GM12878 (cell line): ENCODE data around the gene GPATCH11. TPM values are rescaled to one million over a fixed set of nuclear protein-coding genes. Genes with fewer than 3 reads are reported as not detected.

Experiments used
- ATAC-seq: fragments of 200-7000 bp; cut with Tn5 transposase; 3 replicates; pipeline ENCODE4 v1.9.1; 2020; ENCODE audit warnings: mild to moderate bottlenecking, moderate library complexity
- BruUV-seq: library from RNA; stranded (reverse); fragments of 400-500 nt; replicated peaks from 2 replicates; lab custom pipeline; 2021; lab: Mats Ljungman, UMichigan
- CTCF ChIA-PET: fragments of 300-600 bp; sonication (Branson Sonifier 250); formaldehyde crosslinking; extraction: SDS; loops from one replicate; lab custom pipeline; 2021; ENCODE audit warnings: inconsistent platforms; lab: Yijun Ruan, JAX
- POLR2A ChIA-PET: fragments of 350-600 bp; formaldehyde crosslinking; extraction: SDS; loops from one replicate; lab custom pipeline; 2021; ENCODE audit warnings: inconsistent platforms; lab: Charles Lee
- RAD21 ChIA-PET: fragments of 300-600 bp; sonication (Branson Sonifier 250); formaldehyde crosslinking; loops from one replicate; lab custom pipeline; 2023; ENCODE audit warnings: antibody characterized with exemption; ENCODE audit not compliant: unreplicated experiment; lab: Charles Lee
- SMC1A ChIA-PET: fragments of 300-600 bp; sonication (Branson Sonifier 250); formaldehyde crosslinking; loops from one replicate; lab custom pipeline; 2023; ENCODE audit not compliant: unreplicated experiment, uncharacterized antibody; lab: Charles Lee
- DNase-seq: peaks from one replicate; pipeline ENCODE4 v3.0.0-alpha.2; 2011; ENCODE audit warnings: low read depth, low spot score
- FAIRE-seq: peaks from 3 replicates; lab custom pipeline; 2011; peaks lifted over from hg19 to GRCh38; lab: Jason Lieb, UNC
- H2AFZ ChIP-seq: 2 replicates; pipeline ENCODE4 v1.6.0; 2011; ENCODE audit warnings: low read depth, low read length, control low read depth; ENCODE audit not compliant: control insufficient read depth
- H3K27ac ChIP-seq: 2 replicates; pipeline ENCODE4 v1.5.1; 2011; ENCODE audit warnings: control low read depth; ENCODE audit not compliant: control insufficient read depth, insufficient read depth
- H3K27me3 ChIP-seq, 2 experiments: replicated peaks in 1 of 2; 2 replicates each; pipeline versions ENCODE4 v1.6.0 to v1.6.1; 2011; ENCODE audit warnings: low read length in 1 of 2; ENCODE audit not compliant: control insufficient read depth in 2 of 2, insufficient read depth in 2 of 2
- H3K36me3 ChIP-seq, 2 experiments: 2 replicates each; pipeline ENCODE4 v1.5.1; 2011; ENCODE audit warnings: low read length in 1 of 2; ENCODE audit not compliant: control insufficient read depth in 2 of 2, insufficient read depth in 2 of 2
- H3K4me1 ChIP-seq: 2 replicates; pipeline ENCODE4 v1.6.1; 2011; ENCODE audit warnings: mild to moderate bottlenecking, low read length, moderate library complexity, mixed read lengths; ENCODE audit not compliant: control insufficient read depth, insufficient read depth
- H3K4me2 ChIP-seq: 2 replicates; pipeline ENCODE4 v1.6.0; 2011; ENCODE audit warnings: control low read depth; ENCODE audit not compliant: control insufficient read depth, insufficient read depth
- H3K4me3 ChIP-seq: fragments of 200-600 bp; sonication (generic); 2 replicates; pipeline ENCODE4 v1.5.1; 2016
- H3K79me2 ChIP-seq: 2 replicates; pipeline ENCODE4 v1.6.0; 2011; ENCODE audit warnings: low read length; ENCODE audit not compliant: control insufficient read depth, insufficient read depth
- H3K9ac ChIP-seq: 2 replicates; pipeline ENCODE4 v1.8.0; 2011; ENCODE audit warnings: low read length, control low read depth, mixed read lengths; ENCODE audit not compliant: control insufficient read depth, insufficient read depth
- H3K9me3 ChIP-seq: replicated peaks from 3 replicates; pipeline ENCODE4 v1.5.1; 2011; ENCODE audit warnings: mild to moderate bottlenecking, low read length; ENCODE audit not compliant: control insufficient read depth, insufficient read depth
- H4K20me1 ChIP-seq: 2 replicates; pipeline ENCODE4 v1.6.0; 2011; ENCODE audit not compliant: control insufficient read depth, insufficient read depth
- EGR1 ChIP-seq, 2 experiments: IDR thresholded peaks; 1 replicate in 1 of 2; 2 replicates in 1 of 2; pipeline ENCODE4 v1.6.1; 2011 to 2012; ENCODE audit warnings: low read depth in 2 of 2, low read length in 2 of 2, borderline replicate concordance in 1 of 2, mild to moderate bottlenecking in 1 of 2, moderate library complexity in 1 of 2
- HDAC2 ChIP-seq: fragments of 200-600 bp; sonication (generic); IDR thresholded peaks from 2 replicates; pipeline ENCODE4 v1.6.1; 2017
- HDAC6 ChIP-seq: fragments of 200-600 bp; sonication (generic); IDR thresholded peaks from one replicate; pipeline ENCODE4 v1.8.0; 2017; ENCODE audit warnings: antibody characterized with exemption; ENCODE audit not compliant: unreplicated experiment
- MTA3 ChIP-seq: IDR thresholded peaks from 2 replicates; pipeline ENCODE4 v1.6.1; 2012; ENCODE audit warnings: low read length, inconsistent platforms, borderline replicate concordance
- NR2C2 ChIP-seq: IDR thresholded peaks from 2 replicates; pipeline ENCODE4 v1.6.1; 2011; ENCODE audit warnings: borderline replicate concordance, low read depth; ENCODE audit not compliant: control insufficient read depth, insufficient read length
- WGBS: methylation state at CpG from one replicate; pipeline ENCODE4 v1.1.6; 2016; ENCODE audit warnings: low lambda C conversion rate; ENCODE audit not compliant: insufficient replicate concordance, insufficient coverage; ENCODE audit errors: missing lambda C conversion rate; 5-methylcytosine and 5-hydroxymethylcytosine counted together
- in situ Hi-C: fragments of 300-500 bp; cut with MboI; formaldehyde crosslinking; loops from 9 replicates; pipeline ENCODE4 v1.14.3; 2018; ENCODE audit warnings: mixed read lengths
- intact Hi-C: fragments of 100-400 bp; cut with micrococcal nuclease; formaldehyde crosslinking; loops from one replicate; pipeline ENCODE4 v1.14.2; 2022; ENCODE audit not compliant: unreplicated experiment
- polyA plus RNA-seq, 11 experiments: library from polyadenylated mRNA; depleted of rRNA in 4 of 11; unstranded in 6 of 11; stranded (reverse) in 5 of 11; fragments of >200 nt; fragmentation: Nextera tagmentation in 4 of 11; fragmentation: Illumina TruSeq in 1 of 11; extraction: Ambion mirVana in 4 of 11; extraction: Trizol in 1 of 11; gene quantifications; 1 replicate in 1 of 11; 2 replicates in 10 of 11; pipeline versions ENCODE4 v1.2.1 to v1.2.3, GENCODE V29; 2011 to 2016; ENCODE audit warnings: inconsistent platforms in 2 of 11, missing spikeins in 2 of 11, low read depth in 1 of 11
- total RNA-seq, 4 experiments: library from RNA; depleted of rRNA in 3 of 4; stranded (reverse); fragments of >200 nt in 3 of 4; fragmentation: Illumina TruSeq in 1 of 4; extraction: Trizol in 1 of 4; gene quantifications; 2 replicates each; pipeline versions ENCODE4 v1.2.1 to v1.2.3, GENCODE V29; 2013 to 2021
- TF ChIP-seq, protein P1 (sequence below): fragments of 450-650 bp; conservative IDR thresholded peaks from 2 replicates; pipeline ENCODE4 v1.6.1; 2017; ENCODE audit warnings: mild to moderate bottlenecking, moderate library complexity

GPATCH11 gene
- total and polyA plus RNA-seq, 10 of the 15 experiments (the other 5 are each of a cell fraction or from before 2014, with no cell fraction given), result 11.5 to 31.8 (median 16.5) TPM

DNA sequence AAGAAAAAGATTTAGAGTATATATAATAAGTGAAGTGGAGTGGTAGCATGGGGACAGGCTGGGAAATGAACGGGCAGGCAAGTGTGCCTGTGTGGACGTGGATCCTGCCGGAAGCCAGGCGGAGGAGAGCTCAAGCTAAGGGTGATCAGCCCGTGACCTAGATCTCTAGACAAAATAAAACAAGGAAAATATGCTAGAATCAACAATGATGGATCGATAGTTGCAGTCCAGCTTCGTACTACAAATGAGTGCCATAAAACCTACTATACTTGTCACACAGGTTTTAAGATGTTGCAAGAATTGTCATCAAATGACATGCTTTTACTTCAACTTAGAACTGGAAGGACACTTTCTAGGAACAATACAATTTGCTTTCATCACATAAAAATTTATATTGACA lies 64.0 kb downstream of the GPATCH11 start:
- Histone ChIP-seq H3K27me3 (no peaks in the 10 kb centered on the region), H3K27ac (no peak overlapping the region), H3K79me2 (peaks cover 43% of the 10 kb centered on the region), H3K4me2 (no peak overlapping the region), H3K4me3 (no peak overlapping the region), H2AFZ (no peak overlapping the region), H3K9ac (no peak overlapping the region), H3K36me3 (peaks cover 2 to 43% of the 10 kb centered on the region in 2 experiments), H4K20me1 (peaks cover 3% of the 10 kb centered on the region; the same call in 1 of the 2 replicates), H3K9me3 (peaks cover 2% of the 10 kb centered on the region; the same call in 1 of the 3 replicates), H3K4me1 (no peaks in the 10 kb centered on the region)
- WGBS, result over 99% methylated on average over 7 of the region's 7 CpGs
- TF ChIP-seq, protein P1, sequence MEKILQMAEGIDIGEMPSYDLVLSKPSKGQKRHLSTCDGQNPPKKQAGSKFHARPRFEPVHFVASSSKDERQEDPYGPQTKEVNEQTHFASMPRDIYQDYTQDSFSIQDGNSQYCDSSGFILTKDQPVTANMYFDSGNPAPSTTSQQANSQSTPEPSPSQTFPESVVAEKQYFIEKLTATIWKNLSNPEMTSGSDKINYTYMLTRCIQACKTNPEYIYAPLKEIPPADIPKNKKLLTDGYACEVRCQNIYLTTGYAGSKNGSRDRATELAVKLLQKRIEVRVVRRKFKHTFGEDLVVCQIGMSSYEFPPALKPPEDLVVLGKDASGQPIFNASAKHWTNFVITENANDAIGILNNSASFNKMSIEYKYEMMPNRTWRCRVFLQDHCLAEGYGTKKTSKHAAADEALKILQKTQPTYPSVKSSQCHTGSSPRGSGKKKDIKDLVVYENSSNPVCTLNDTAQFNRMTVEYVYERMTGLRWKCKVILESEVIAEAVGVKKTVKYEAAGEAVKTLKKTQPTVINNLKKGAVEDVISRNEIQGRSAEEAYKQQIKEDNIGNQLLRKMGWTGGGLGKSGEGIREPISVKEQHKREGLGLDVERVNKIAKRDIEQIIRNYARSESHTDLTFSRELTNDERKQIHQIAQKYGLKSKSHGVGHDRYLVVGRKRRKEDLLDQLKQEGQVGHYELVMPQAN, result no peak
- TF ChIP-seq HDAC6 (no peak), NR2C2 (no peak), HDAC2 (no peak), EGR1 (IDR thresholded peaks at IDR 0.05; ENCODE audit: borderline replicate concordance in 1 of 2, low read depth in 2 of 2, low read length in 2 of 2) (no peak), MTA3 (no peak)
- ATAC-seq (no peak), FAIRE-seq (no peak), DNase-seq (no peak)
- ChIA-PET POLR2A (no interaction called here), SMC1A (no interaction called here), RAD21 (no interaction called here), CTCF (interaction anchor here (1.1 kb wide), 1 partner anchor 21 kb away, joined by 4 read pairs; no protein-coding TSS in a partner anchor)
- intact Hi-C loops, result no loop called here
- no TSS peak for BruUV-seq
- in situ Hi-C loops, result no loop called here

Other genes with a start within 250 kb of the GPATCH11 start
Only the 7 nearest of the 8 such genes appear.
- gene STRN, start 118.0 kb upstream of the GPATCH11 start, total RNA-seq (2014; rRNA removed), result 9.8 and 10.8 TPM in 2 replicates
- gene STRN, start 118.0 kb upstream of the GPATCH11 start, total RNA-seq (2014; rRNA removed; fragmentation: Illumina TruSeq; extraction: Trizol), result 14.5 and 14.9 TPM in 2 replicates
- 19.2 and 19.6 TPM in 2 replicates for gene STRN, start 118.0 kb upstream of the GPATCH11 start, total RNA-seq (2021)
- gene STRN, start 118.0 kb upstream of the GPATCH11 start, polyA plus RNA-seq (2011; rRNA removed), result 18.8 and 25.6 TPM in 2 replicates
- gene STRN, start 118.0 kb upstream of the GPATCH11 start, polyA plus RNA-seq (2014; fragmentation: Illumina TruSeq; extraction: Trizol), result 14.9 and 19.2 TPM in 2 replicates
- 1 to 10 TPM in 1 of 2 experiments, under 1 TPM in 1; 1.00 to 1.4 TPM for gene STRN, start 118.0 kb upstream of the GPATCH11 start, polyA plus RNA-seq (2014; fragmentation: Nextera tagmentation; extraction: Ambion mirVana)
- gene STRN, start 118.0 kb upstream of the GPATCH11 start, polyA plus RNA-seq (2014; rRNA removed), result 8.2 and 8.4 TPM in 2 replicates
- 1 to 10 TPM; 5.2 to 6.4 TPM for gene STRN, start 118.0 kb upstream of the GPATCH11 start, polyA plus RNA-seq (2016; fragmentation: Nextera tagmentation; extraction: Ambion mirVana)
- gene HEATR5B, start 146 bp upstream of the GPATCH11 start, total RNA-seq (2014; rRNA removed), result 21.8 and 24.3 TPM in 2 replicates
- gene HEATR5B, start 146 bp upstream of the GPATCH11 start, total RNA-seq (2014; rRNA removed; fragmentation: Illumina TruSeq; extraction: Trizol), result 24.2 and 24.4 TPM in 2 replicates
- gene HEATR5B, start 146 bp upstream of the GPATCH11 start, total RNA-seq (2021), result 16.6 and 18.5 TPM in 2 replicates
- gene HEATR5B, start 146 bp upstream of the GPATCH11 start, polyA plus RNA-seq (2011; rRNA removed), result 34.7 and 39.9 TPM in 2 replicates
- 18.7 and 21.6 TPM in 2 replicates for gene HEATR5B, start 146 bp upstream of the GPATCH11 start, polyA plus RNA-seq (2014; fragmentation: Illumina TruSeq; extraction: Trizol)
- gene HEATR5B, start 146 bp upstream of the GPATCH11 start, polyA plus RNA-seq (2014; fragmentation: Nextera tagmentation; extraction: Ambion mirVana), result 1 to 10 TPM; 4.1 to 7.7 TPM
- gene HEATR5B, start 146 bp upstream of the GPATCH11 start, polyA plus RNA-seq (2014; rRNA removed), result 16.8 and 17.8 TPM in 2 replicates
- gene HEATR5B, start 146 bp upstream of the GPATCH11 start, polyA plus RNA-seq (2016; fragmentation: Nextera tagmentation; extraction: Ambion mirVana), result 10 to 100 TPM; 13.7 to 16.4 TPM
- gene EIF2AK2, start 72.5 kb downstream of the GPATCH11 start, total RNA-seq (2014; rRNA removed), result 44.4 and 53.4 TPM in 2 replicates
- gene EIF2AK2, start 72.5 kb downstream of the GPATCH11 start, total RNA-seq (2014; rRNA removed; fragmentation: Illumina TruSeq; extraction: Trizol), result 59.7 and 66.5 TPM in 2 replicates
- gene EIF2AK2, start 72.5 kb downstream of the GPATCH11 start, total RNA-seq (2021), result 69.8 and 72.9 TPM in 2 replicates
- 70.6 and 110 TPM in 2 replicates for gene EIF2AK2, start 72.5 kb downstream of the GPATCH11 start, polyA plus RNA-seq (2011; rRNA removed)
- gene EIF2AK2, start 72.5 kb downstream of the GPATCH11 start, polyA plus RNA-seq (2014; fragmentation: Illumina TruSeq; extraction: Trizol), result 66.9 and 85.4 TPM in 2 replicates
- gene EIF2AK2, start 72.5 kb downstream of the GPATCH11 start, polyA plus RNA-seq (2014; fragmentation: Nextera tagmentation; extraction: Ambion mirVana), result 10 to 100 TPM; 16.2 to 34.6 TPM
- 40.2 and 46.7 TPM in 2 replicates for gene EIF2AK2, start 72.5 kb downstream of the GPATCH11 start, polyA plus RNA-seq (2014; rRNA removed)
- 10 to 100 TPM; 70.9 to 81.4 TPM for gene EIF2AK2, start 72.5 kb downstream of the GPATCH11 start, polyA plus RNA-seq (2016; fragmentation: Nextera tagmentation; extraction: Ambion mirVana)
- not detected in 2 replicates for gene SULT6B1, start 104.2 kb downstream of the GPATCH11 start, total RNA-seq (2014; rRNA removed)
- gene SULT6B1, start 104.2 kb downstream of the GPATCH11 start, total RNA-seq (2014; rRNA removed; fragmentation: Illumina TruSeq; extraction: Trizol), result not detected in 2 replicates
- gene SULT6B1, start 104.2 kb downstream of the GPATCH11 start, total RNA-seq (2021), result not detected in 2 replicates
- not detected in 2 replicates for gene SULT6B1, start 104.2 kb downstream of the GPATCH11 start, polyA plus RNA-seq (2011; rRNA removed)
- not detected in 2 replicates for gene SULT6B1, start 104.2 kb downstream of the GPATCH11 start, polyA plus RNA-seq (2014; fragmentation: Illumina TruSeq; extraction: Trizol)
- not detected for gene SULT6B1, start 104.2 kb downstream of the GPATCH11 start, polyA plus RNA-seq (2014; fragmentation: Nextera tagmentation; extraction: Ambion mirVana)
- gene SULT6B1, start 104.2 kb downstream of the GPATCH11 start, polyA plus RNA-seq (2014; rRNA removed), result not detected in 2 replicates
- not detected for gene SULT6B1, start 104.2 kb downstream of the GPATCH11 start, polyA plus RNA-seq (2016; fragmentation: Nextera tagmentation; extraction: Ambion mirVana)
- gene CEBPZOS, start 112.0 kb downstream of the GPATCH11 start, total RNA-seq (2014; rRNA removed), result 28.1 and 31.2 TPM in 2 replicates
- 26.5 and 27.1 TPM in 2 replicates for gene CEBPZOS, start 112.0 kb downstream of the GPATCH11 start, total RNA-seq (2014; rRNA removed; fragmentation: Illumina TruSeq; extraction: Trizol)
- 32.1 and 33.2 TPM in 2 replicates for gene CEBPZOS, start 112.0 kb downstream of the GPATCH11 start, total RNA-seq (2021)
- gene CEBPZOS, start 112.0 kb downstream of the GPATCH11 start, polyA plus RNA-seq (2011; rRNA removed), result 47.8 and 73.5 TPM in 2 replicates
- gene CEBPZOS, start 112.0 kb downstream of the GPATCH11 start, polyA plus RNA-seq (2014; fragmentation: Illumina TruSeq; extraction: Trizol), result 41.3 and 46.2 TPM in 2 replicates
- gene CEBPZOS, start 112.0 kb downstream of the GPATCH11 start, polyA plus RNA-seq (2014; fragmentation: Nextera tagmentation; extraction: Ambion mirVana), result 10 to 100 TPM; 22.9 to 50.8 TPM
- 44.3 and 48.5 TPM in 2 replicates for gene CEBPZOS, start 112.0 kb downstream of the GPATCH11 start, polyA plus RNA-seq (2014; rRNA removed)
- gene CEBPZOS, start 112.0 kb downstream of the GPATCH11 start, polyA plus RNA-seq (2016; fragmentation: Nextera tagmentation; extraction: Ambion mirVana), result 10 to 100 TPM; 36.8 to 47.9 TPM
- gene CEBPZ, start 147.1 kb downstream of the GPATCH11 start, total RNA-seq (2014; rRNA removed), result 38.0 and 46.3 TPM in 2 replicates
- 77.3 and 89.2 TPM in 2 replicates for gene CEBPZ, start 147.1 kb downstream of the GPATCH11 start, total RNA-seq (2014; rRNA removed; fragmentation: Illumina TruSeq; extraction: Trizol)
- gene CEBPZ, start 147.1 kb downstream of the GPATCH11 start, total RNA-seq (2021), result 57.6 and 62.0 TPM in 2 replicates
- gene CEBPZ, start 147.1 kb downstream of the GPATCH11 start, polyA plus RNA-seq (2011; rRNA removed), result 29.4 and 48.4 TPM in 2 replicates
- 60.1 and 76.4 TPM in 2 replicates for gene CEBPZ, start 147.1 kb downstream of the GPATCH11 start, polyA plus RNA-seq (2014; fragmentation: Illumina TruSeq; extraction: Trizol)
- 10 to 100 TPM; 38.2 to 69.6 TPM for gene CEBPZ, start 147.1 kb downstream of the GPATCH11 start, polyA plus RNA-seq (2014; fragmentation: Nextera tagmentation; extraction: Ambion mirVana)
- gene CEBPZ, start 147.1 kb downstream of the GPATCH11 start, polyA plus RNA-seq (2014; rRNA removed), result 33.0 and 36.1 TPM in 2 replicates
- gene CEBPZ, start 147.1 kb downstream of the GPATCH11 start, polyA plus RNA-seq (2016; fragmentation: Nextera tagmentation; extraction: Ambion mirVana), result 10 to 100 TPM; 43.2 to 55.7 TPM
- gene NDUFAF7, start 147.1 kb downstream of the GPATCH11 start, total RNA-seq (2014; rRNA removed), result 16.6 and 22.0 TPM in 2 replicates
- gene NDUFAF7, start 147.1 kb downstream of the GPATCH11 start, total RNA-seq (2014; rRNA removed; fragmentation: Illumina TruSeq; extraction: Trizol), result 25.3 and 26.6 TPM in 2 replicates
- gene NDUFAF7, start 147.1 kb downstream of the GPATCH11 start, total RNA-seq (2021), result 17.1 and 21.1 TPM in 2 replicates
- gene NDUFAF7, start 147.1 kb downstream of the GPATCH11 start, polyA plus RNA-seq (2011; rRNA removed), result 39.5 and 57.4 TPM in 2 replicates
- gene NDUFAF7, start 147.1 kb downstream of the GPATCH11 start, polyA plus RNA-seq (2014; fragmentation: Illumina TruSeq; extraction: Trizol), result 26.6 and 31.2 TPM in 2 replicates
- gene NDUFAF7, start 147.1 kb downstream of the GPATCH11 start, polyA plus RNA-seq (2014; fragmentation: Nextera tagmentation; extraction: Ambion mirVana), result 10 to 100 TPM; 18.3 to 25.0 TPM
- 21.2 and 30.0 TPM in 2 replicates for gene NDUFAF7, start 147.1 kb downstream of the GPATCH11 start, polyA plus RNA-seq (2014; rRNA removed)
- gene NDUFAF7, start 147.1 kb downstream of the GPATCH11 start, polyA plus RNA-seq (2016; fragmentation: Nextera tagmentation; extraction: Ambion mirVana), result 10 to 100 TPM; 23.2 to 23.6 TPM